Superior temporal gyrus (tissue), 1 donor: ENCODE data around the gene PKM.

ENCODE experiments used
- DNase-seq: peaks from one replicate; pipeline ENCODE4 v3.0.0-alpha.2; 2016; ENCODE audit errors: extremely low spot score

The PKM gene

GRCh38 chr15:72200395-72201237 is 30.4 kb downstream of the PKM start:
- no peak for DNase-seq

- peak; percentile 89 for DNase-seq
Observed at GRCh38 chr15:72199721-72200212, 31.2 kb downstream of the PKM start.

GRCh38 chr15:72199205-72199515 is 31.8 kb downstream of the PKM start:
- DNase-seq: no peak

- no peak for DNase-seq
Observed at GRCh38 chr15:72198356-72199204, 32.4 kb downstream of the PKM start.

GRCh38 chr15:72197460-72198355 is 33.3 kb downstream of the PKM start, which contains the start of gene GRAMD2A:
Gene GRAMD2A, minus strand, starts transcription at chr15:72197787.
- DNase-seq: no peak

GRCh38 chr15:72197041-72197459 is 33.9 kb downstream of the PKM start:
- no peak for DNase-seq

- DNase-seq: no peak
Observed at GRCh38 chr15:72196409-72197040, 34.5 kb downstream of the PKM start.

GRCh38 chr15:72195101-72195511 is 35.9 kb downstream of the PKM start:
- peak; percentile 38 for DNase-seq

- no peak for DNase-seq
Observed at GRCh38 chr15:72193836-72194396, 37.1 kb downstream of the PKM start.

- no peak for DNase-seq
Observed at GRCh38 chr15:72192416-72192815, 38.6 kb downstream of the PKM start.

GRCh38 chr15:72189250-72189902 is 41.6 kb downstream of the PKM start:
- DNase-seq: no peak

- no peak for DNase-seq
Observed at GRCh38 chr15:72184165-72184811, 46.7 kb downstream of the PKM start.

- DNase-seq: no peak
Observed at GRCh38 chr15:72183781-72184164, 47.2 kb downstream of the PKM start.

GRCh38 chr15:72182673-72183072 is 48.3 kb downstream of the PKM start:
- DNase-seq: no peak

- DNase-seq: peak; percentile 7
Observed at GRCh38 chr15:72182244-72182643, 48.7 kb downstream of the PKM start.

GRCh38 chr15:72180761-72181324 is 50.1 kb downstream of the PKM start:
- DNase-seq: no peak

- peak; percentile 74 for DNase-seq
Observed at GRCh38 chr15:72179950-72180581, 50.9 kb downstream of the PKM start.

- no peak for DNase-seq
Observed at GRCh38 chr15:72178976-72179585, 51.9 kb downstream of the PKM start.

- no peak for DNase-seq
Observed at GRCh38 chr15:72176743-72177142, 54.2 kb downstream of the PKM start.
